ENCODE measurements around the gene CCP110. TPM values are rescaled to one million over a fixed set of nuclear protein-coding genes. Genes with fewer than 3 reads are reported as not detected.

Gene CCP110
- total and polyA plus RNA-seq, 2 of the 13 experiments (the other 11 are each of a cell fraction or from before 2014, with no cell fraction given) = 10.0 to 11.1 TPM

- TF ChIP-seq PBX3 (CRISPR knock-in tag; IDR thresholded peaks at IDR 0.05; ENCODE audit: borderline replicate concordance) (no peak), KDM5A (IDR thresholded peaks at IDR 0.05; ENCODE audit: borderline replicate concordance, low read length) (peak; percentile 72), ZNF790 (CRISPR knock-in tag; IDR thresholded peaks at IDR 0.05; ENCODE audit: borderline replicate concordance) (no peak), SETDB1 (CRISPR knock-in tag; IDR thresholded peaks at IDR 0.05; ENCODE audit: borderline replicate concordance) (no peak), HOXA3 (CRISPR knock-in tag; IDR thresholded peaks at IDR 0.05) (peak; percentile 98), KLF12 (CRISPR knock-in tag; IDR thresholded peaks at IDR 0.05; ENCODE audit: borderline replicate concordance) (no peak), NFE2 (CRISPR knock-in tag; IDR thresholded peaks at IDR 0.05) (peak; percentile 21; the same call in 1 of the 2 replicates), XBP1 (CRISPR knock-in tag; IDR thresholded peaks at IDR 0.05) (no peak), ZNF713 (CRISPR knock-in tag; IDR thresholded peaks at IDR 0.05) (no peak), ZNF224 (CRISPR knock-in tag; IDR thresholded peaks at IDR 0.05) (no peak), ZNF770 (CRISPR knock-in tag; IDR thresholded peaks at IDR 0.05) (no peak), TBL1XR1 (IDR thresholded peaks at IDR 0.05; ENCODE audit: borderline replicate concordance, low read length, partially characterized antibody) (peak; percentile 88), ZNF264 (CRISPR knock-in tag; IDR thresholded peaks at IDR 0.05) (no peak), ZZZ3 (CRISPR knock-in tag; IDR thresholded peaks at IDR 0.05; ENCODE audit: borderline replicate concordance) (peak; percentile 93; the same call in 1 of the 2 replicates), SIN3A (IDR thresholded peaks at IDR 0.05; ENCODE audit: borderline replicate concordance, low read depth, low read length) (peak; percentile 96), RFX1 (IDR thresholded peaks at IDR 0.05) (peak; percentile 94), HOXA9 (CRISPR knock-in tag; IDR thresholded peaks at IDR 0.05; ENCODE audit: borderline replicate concordance) (no peak)
Observed at GRCh38 chr16:19523559-19524355, at the start of gene CCP110 (continued).
